ENCODE results near the gene DHX30. TPM values are rescaled to one million over a fixed set of nuclear protein-coding genes. Genes with fewer than 3 reads are reported as not detected.

The DHX30 gene
- total and polyA plus RNA-seq, 2 of the 8 experiments (the other 6 are each of a cell fraction or from before 2014, with no cell fraction given) = 82.4 to 97.9 TPM

DNA sequence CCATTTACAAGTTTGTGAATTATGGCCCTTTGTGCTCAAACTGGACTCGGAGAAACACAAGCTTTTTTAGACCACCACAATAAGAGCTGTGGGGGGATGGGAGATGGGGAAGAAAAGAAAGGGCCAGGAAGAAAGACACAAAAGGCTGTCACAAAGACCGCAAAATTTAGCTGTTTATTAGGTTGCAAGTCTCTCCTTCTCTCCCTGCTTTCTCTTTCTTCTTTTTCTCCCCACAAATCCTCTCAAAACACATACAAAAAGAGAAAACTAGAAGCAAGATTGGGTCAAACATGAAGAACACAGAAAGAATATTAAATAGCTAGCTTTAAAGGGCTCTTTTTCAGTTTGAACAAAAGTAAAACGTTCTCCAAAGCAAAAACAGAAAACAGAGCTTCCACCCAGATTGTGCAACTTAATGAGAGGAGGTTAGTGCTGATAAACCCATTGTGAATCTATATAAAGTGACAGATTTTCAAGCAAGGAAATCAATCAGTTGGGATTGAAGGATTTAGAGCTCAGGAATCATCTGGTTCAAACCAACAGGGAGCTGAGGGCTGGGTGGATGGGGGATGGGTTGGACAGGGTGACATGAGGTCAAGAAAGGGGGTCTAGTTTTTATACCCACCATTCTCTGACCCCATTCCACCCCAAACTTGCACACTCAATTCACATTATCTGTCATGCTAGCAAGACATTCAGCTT lies 87.3 kb downstream of the DHX30 start (continued):
- TF ChIP-seq, protein P1, sequence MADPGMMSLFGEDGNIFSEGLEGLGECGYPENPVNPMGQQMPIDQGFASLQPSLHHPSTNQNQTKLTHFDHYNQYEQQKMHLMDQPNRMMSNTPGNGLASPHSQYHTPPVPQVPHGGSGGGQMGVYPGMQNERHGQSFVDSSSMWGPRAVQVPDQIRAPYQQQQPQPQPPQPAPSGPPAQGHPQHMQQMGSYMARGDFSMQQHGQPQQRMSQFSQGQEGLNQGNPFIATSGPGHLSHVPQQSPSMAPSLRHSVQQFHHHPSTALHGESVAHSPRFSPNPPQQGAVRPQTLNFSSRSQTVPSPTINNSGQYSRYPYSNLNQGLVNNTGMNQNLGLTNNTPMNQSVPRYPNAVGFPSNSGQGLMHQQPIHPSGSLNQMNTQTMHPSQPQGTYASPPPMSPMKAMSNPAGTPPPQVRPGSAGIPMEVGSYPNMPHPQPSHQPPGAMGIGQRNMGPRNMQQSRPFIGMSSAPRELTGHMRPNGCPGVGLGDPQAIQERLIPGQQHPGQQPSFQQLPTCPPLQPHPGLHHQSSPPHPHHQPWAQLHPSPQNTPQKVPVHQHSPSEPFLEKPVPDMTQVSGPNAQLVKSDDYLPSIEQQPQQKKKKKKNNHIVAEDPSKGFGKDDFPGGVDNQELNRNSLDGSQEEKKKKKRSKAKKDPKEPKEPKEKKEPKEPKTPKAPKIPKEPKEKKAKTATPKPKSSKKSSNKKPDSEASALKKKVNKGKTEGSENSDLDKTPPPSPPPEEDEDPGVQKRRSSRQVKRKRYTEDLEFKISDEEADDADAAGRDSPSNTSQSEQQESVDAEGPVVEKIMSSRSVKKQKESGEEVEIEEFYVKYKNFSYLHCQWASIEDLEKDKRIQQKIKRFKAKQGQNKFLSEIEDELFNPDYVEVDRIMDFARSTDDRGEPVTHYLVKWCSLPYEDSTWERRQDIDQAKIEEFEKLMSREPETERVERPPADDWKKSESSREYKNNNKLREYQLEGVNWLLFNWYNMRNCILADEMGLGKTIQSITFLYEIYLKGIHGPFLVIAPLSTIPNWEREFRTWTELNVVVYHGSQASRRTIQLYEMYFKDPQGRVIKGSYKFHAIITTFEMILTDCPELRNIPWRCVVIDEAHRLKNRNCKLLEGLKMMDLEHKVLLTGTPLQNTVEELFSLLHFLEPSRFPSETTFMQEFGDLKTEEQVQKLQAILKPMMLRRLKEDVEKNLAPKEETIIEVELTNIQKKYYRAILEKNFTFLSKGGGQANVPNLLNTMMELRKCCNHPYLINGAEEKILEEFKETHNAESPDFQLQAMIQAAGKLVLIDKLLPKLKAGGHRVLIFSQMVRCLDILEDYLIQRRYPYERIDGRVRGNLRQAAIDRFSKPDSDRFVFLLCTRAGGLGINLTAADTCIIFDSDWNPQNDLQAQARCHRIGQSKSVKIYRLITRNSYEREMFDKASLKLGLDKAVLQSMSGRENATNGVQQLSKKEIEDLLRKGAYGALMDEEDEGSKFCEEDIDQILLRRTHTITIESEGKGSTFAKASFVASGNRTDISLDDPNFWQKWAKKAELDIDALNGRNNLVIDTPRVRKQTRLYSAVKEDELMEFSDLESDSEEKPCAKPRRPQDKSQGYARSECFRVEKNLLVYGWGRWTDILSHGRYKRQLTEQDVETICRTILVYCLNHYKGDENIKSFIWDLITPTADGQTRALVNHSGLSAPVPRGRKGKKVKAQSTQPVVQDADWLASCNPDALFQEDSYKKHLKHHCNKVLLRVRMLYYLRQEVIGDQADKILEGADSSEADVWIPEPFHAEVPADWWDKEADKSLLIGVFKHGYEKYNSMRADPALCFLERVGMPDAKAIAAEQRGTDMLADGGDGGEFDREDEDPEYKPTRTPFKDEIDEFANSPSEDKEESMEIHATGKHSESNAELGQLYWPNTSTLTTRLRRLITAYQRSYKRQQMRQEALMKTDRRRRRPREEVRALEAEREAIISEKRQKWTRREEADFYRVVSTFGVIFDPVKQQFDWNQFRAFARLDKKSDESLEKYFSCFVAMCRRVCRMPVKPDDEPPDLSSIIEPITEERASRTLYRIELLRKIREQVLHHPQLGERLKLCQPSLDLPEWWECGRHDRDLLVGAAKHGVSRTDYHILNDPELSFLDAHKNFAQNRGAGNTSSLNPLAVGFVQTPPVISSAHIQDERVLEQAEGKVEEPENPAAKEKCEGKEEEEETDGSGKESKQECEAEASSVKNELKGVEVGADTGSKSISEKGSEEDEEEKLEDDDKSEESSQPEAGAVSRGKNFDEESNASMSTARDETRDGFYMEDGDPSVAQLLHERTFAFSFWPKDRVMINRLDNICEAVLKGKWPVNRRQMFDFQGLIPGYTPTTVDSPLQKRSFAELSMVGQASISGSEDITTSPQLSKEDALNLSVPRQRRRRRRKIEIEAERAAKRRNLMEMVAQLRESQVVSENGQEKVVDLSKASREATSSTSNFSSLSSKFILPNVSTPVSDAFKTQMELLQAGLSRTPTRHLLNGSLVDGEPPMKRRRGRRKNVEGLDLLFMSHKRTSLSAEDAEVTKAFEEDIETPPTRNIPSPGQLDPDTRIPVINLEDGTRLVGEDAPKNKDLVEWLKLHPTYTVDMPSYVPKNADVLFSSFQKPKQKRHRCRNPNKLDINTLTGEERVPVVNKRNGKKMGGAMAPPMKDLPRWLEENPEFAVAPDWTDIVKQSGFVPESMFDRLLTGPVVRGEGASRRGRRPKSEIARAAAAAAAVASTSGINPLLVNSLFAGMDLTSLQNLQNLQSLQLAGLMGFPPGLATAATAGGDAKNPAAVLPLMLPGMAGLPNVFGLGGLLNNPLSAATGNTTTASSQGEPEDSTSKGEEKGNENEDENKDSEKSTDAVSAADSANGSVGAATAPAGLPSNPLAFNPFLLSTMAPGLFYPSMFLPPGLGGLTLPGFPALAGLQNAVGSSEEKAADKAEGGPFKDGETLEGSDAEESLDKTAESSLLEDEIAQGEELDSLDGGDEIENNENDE (IDR thresholded peaks at IDR 0.05; ENCODE audit: insufficient replicate concordance, low read length) = no peak
- TF ChIP-seq, protein P2, sequence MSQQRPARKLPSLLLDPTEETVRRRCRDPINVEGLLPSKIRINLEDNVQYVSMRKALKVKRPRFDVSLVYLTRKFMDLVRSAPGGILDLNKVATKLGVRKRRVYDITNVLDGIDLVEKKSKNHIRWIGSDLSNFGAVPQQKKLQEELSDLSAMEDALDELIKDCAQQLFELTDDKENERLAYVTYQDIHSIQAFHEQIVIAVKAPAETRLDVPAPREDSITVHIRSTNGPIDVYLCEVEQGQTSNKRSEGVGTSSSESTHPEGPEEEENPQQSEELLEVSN (IDR thresholded peaks at IDR 0.05) = no peak
- TF ChIP-seq, protein P3, sequence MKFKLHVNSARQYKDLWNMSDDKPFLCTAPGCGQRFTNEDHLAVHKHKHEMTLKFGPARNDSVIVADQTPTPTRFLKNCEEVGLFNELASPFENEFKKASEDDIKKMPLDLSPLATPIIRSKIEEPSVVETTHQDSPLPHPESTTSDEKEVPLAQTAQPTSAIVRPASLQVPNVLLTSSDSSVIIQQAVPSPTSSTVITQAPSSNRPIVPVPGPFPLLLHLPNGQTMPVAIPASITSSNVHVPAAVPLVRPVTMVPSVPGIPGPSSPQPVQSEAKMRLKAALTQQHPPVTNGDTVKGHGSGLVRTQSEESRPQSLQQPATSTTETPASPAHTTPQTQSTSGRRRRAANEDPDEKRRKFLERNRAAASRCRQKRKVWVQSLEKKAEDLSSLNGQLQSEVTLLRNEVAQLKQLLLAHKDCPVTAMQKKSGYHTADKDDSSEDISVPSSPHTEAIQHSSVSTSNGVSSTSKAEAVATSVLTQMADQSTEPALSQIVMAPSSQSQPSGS (IDR thresholded peaks at IDR 0.05; ENCODE audit: low read length) = no peak
- TF ChIP-seq PHF8 (conservative IDR thresholded peaks at IDR 0.05; ENCODE audit: low read depth, low read length) = no peak
- no peak for TF ChIP-seq CREB1 (IDR thresholded peaks at IDR 0.05)
- TF ChIP-seq CHD1 (IDR thresholded peaks at IDR 0.05; ENCODE audit: low read depth, low read length) = no peak
- no peak for TF ChIP-seq BCL11A (IDR thresholded peaks at IDR 0.05; ENCODE audit: low read depth in 2 of 2, low read length in 2 of 2)
- TF ChIP-seq, protein P4, sequence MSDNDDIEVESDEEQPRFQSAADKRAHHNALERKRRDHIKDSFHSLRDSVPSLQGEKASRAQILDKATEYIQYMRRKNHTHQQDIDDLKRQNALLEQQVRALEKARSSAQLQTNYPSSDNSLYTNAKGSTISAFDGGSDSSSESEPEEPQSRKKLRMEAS (IDR thresholded peaks at IDR 0.05) = no peak
